Left kidney (tissue), 2 donors: ENCODE results near the gene SEMA3B. TPM values are rescaled to one million over a fixed set of nuclear protein-coding genes. Genes with fewer than 3 reads are reported as not detected.

Source experiments
- DNase-seq: peaks from one replicate; pipeline ENCODE4 v3.0.0-alpha.2; 2013
- polyA plus RNA-seq: library from polyadenylated mRNA; unstranded; fragments of 120-200 nt; gene quantifications from one replicate; pipeline ENCODE4 v1.2.1, GENCODE V29; 2013; ENCODE audit not compliant: insufficient read length

Gene SEMA3B
- polyA plus RNA-seq, 1 donor = 78.6 TPM

- peak; percentile 96 for DNase-seq
These were observed 23.5 kb downstream of the SEMA3B start, which contains the start of gene IFRD2 for GRCh38 chr3:50292159-50293078. Gene IFRD2 (minus strand): TSS chr3:50292429. CDS start chr3:50292274, 155 bp downstream.

- DNase-seq = no peak
These were observed 24.3 kb downstream of the SEMA3B start for GRCh38 chr3:50293079-50293801.

GRCh38 chr3:50294089-50294488, 25.1 kb downstream of the SEMA3B start:
- DNase-seq = no peak

GRCh38 chr3:50294492-50295403, 25.8 kb downstream of the SEMA3B start:
- no peak for DNase-seq

GRCh38 chr3:50295553-50296431, 26.8 kb downstream of the SEMA3B start:
- DNase-seq = no peak

GRCh38 chr3:50296721-50297383, 27.9 kb downstream of the SEMA3B start:
- no peak for DNase-seq

- no peak for DNase-seq
These were observed 28.4 kb downstream of the SEMA3B start for GRCh38 chr3:50297384-50297775.

GRCh38 chr3:50297896-50298725, 29.2 kb downstream of the SEMA3B start:
- DNase-seq = no peak

- peak; percentile 99 for DNase-seq
These were observed 30.1 kb downstream of the SEMA3B start, which contains the start of the genes HYAL3 and NAA80 for GRCh38 chr3:50298836-50299637. Gene HYAL3 (minus strand): TSS chr3:50299405. CDS start chr3:50295602, 3,803 bp downstream. Gene NAA80 (minus strand): TSS chr3:50299405. CDS start chr3:50297463, 1,942 bp downstream.

- DNase-seq = no peak
These were observed 30.6 kb downstream of the SEMA3B start for GRCh38 chr3:50299638-50299928.

- DNase-seq = no peak
These were observed 31.2 kb downstream of the SEMA3B start for GRCh38 chr3:50299929-50300680.

- no peak for DNase-seq
These were observed 31.8 kb downstream of the SEMA3B start for GRCh38 chr3:50300681-50301254.

GRCh38 chr3:50302095-50303012, 33.4 kb downstream of the SEMA3B start:
- no peak for DNase-seq

- DNase-seq = no peak
These were observed 34.3 kb downstream of the SEMA3B start, which contains the start of gene HYAL1 for GRCh38 chr3:50303013-50303815. Gene HYAL1 (minus strand): TSS chr3:50303574. CDS start chr3:50302956, 618 bp downstream.

GRCh38 chr3:50304601-50305000, 35.7 kb downstream of the SEMA3B start:
- no peak for DNase-seq
